Measurements from ENCODE around the gene CUBN.

- TF ChIP-seq ZNF274 (IDR thresholded peaks at IDR 0.05; ENCODE audit: low read depth, low read length) (no peak), YY1 (IDR thresholded peaks at IDR 0.05; ENCODE audit: insufficient read depth, insufficient read length) (no peak)
These were observed 124.7 kb downstream of the CUBN start for GRCh38 chr10:17004801-17005380.

Data from NT2/D1 (cell line).